ENCODE data around the gene ITGAD.

GRCh38 chr16:31474773-31475738 lies 81.9 kb downstream of the ITGAD start:
- no peak for TF ChIP-seq CTCF (conservative IDR thresholded peaks at IDR 0.05; ENCODE audit: low read depth, low read length)
- TF ChIP-seq EZH2 (IDR thresholded peaks at IDR 0.05; ENCODE audit: low read length, unreplicated experiment) = no peak

Data from PC-3 (cell line).